Kidney (tissue), 14 donors: ENCODE results near the gene PHACTR1. TPM values are rescaled to one million over a fixed set of nuclear protein-coding genes. Genes with fewer than 3 reads are reported as not detected.

Source experiments
- DNase-seq, 5 donors: peaks; one replicate each; pipeline ENCODE4 v3.0.0-alpha.2; 2013 to 2020
- FAIRE-seq: peaks from 2 replicates; lab custom pipeline; 2012; peaks lifted over from hg19 to GRCh38; lab: Jason Lieb, UNC
- H3K27ac ChIP-seq, 2 donors: one replicate each; pipeline ENCODE4 v1.7.0; 2013; ENCODE audit warnings: low read depth in 2 of 2, low read length in 2 of 2, inconsistent platforms in 1 of 2
- H3K27me3 ChIP-seq: one replicate; pipeline ENCODE4 v1.7.1; 2013; ENCODE audit warnings: low read length, inconsistent platforms; ENCODE audit not compliant: control insufficient read depth, insufficient read depth
- H3K36me3 ChIP-seq, 3 donors: one replicate each; pipeline versions ENCODE4 v1.7.0 to v1.7.1; 2013; ENCODE audit warnings: low read length in 3 of 3, control low read depth in 1 of 3, inconsistent platforms in 1 of 3; ENCODE audit not compliant: insufficient read depth in 3 of 3, control insufficient read depth in 2 of 3
- H3K4me1 ChIP-seq, 3 donors: one replicate each; pipeline versions ENCODE4 v1.7.0 to v1.7.1; 2013; ENCODE audit warnings: low read length in 3 of 3, inconsistent platforms in 1 of 3, low read depth in 1 of 3; ENCODE audit not compliant: control insufficient read depth in 2 of 3, insufficient read depth in 2 of 3
- H3K4me3 ChIP-seq, 3 donors: one replicate each; pipeline versions ENCODE4 v1.7.0 to v1.8.1; 2013; ENCODE audit warnings: low read length in 3 of 3, control low read depth in 1 of 3, inconsistent platforms in 1 of 3
- H3K9ac ChIP-seq, 3 donors: one replicate each; pipeline versions ENCODE4 v1.7.0 to v1.7.1; 2013; ENCODE audit warnings: low read length in 3 of 3, control low read depth in 1 of 3, inconsistent platforms in 1 of 3
- H3K9me3 ChIP-seq, 3 donors: one replicate each; pipeline versions ENCODE4 v1.7.0 to v1.7.1; 2013; ENCODE audit warnings: low read length in 3 of 3, control low read depth in 1 of 3, inconsistent platforms in 1 of 3; ENCODE audit not compliant: control insufficient read depth in 2 of 3, insufficient read depth in 1 of 3
- CTCF ChIP-seq: IDR thresholded peaks from 3 replicates; pipeline ENCODE4 v1.5.1; 2012; ENCODE audit warnings: mild to moderate bottlenecking, moderate library complexity, borderline replicate concordance; ENCODE audit not compliant: insufficient read depth; ENCODE audit errors: extremely low read depth
- intact Hi-C: fragments of 100-400 bp; cut with DNase I; formaldehyde crosslinking; loops from one replicate; pipeline ENCODE4 v1.11.1; 2022
- polyA plus RNA-seq: library from polyadenylated mRNA; stranded (reverse); fragments of 350-450 nt; fragmentation: Illumina TruSeq; extraction: RNeasy Lipid Tissue Mini Kit (QIAGEN cat#74804); gene quantifications from one replicate; pipeline ENCODE4 v1.2.3, GENCODE V29; 2014; ENCODE audit warnings: low read depth, low replicate concordance; ENCODE audit not compliant: insufficient read depth
- total RNA-seq: library from RNA; stranded (reverse); fragmentation: NEBNext Ultra II Directional; extraction: Animal tissue kit (Norgen Biotek cat#: 25700); gene quantifications from one replicate; pipeline ENCODE4 v1.2.1, GENCODE V29; 2021
- donor health status: control.
- donor health status: control.
- donor health status: control.
- donor health status: control.
- donor health status: control.
- donor health status: DM: yes; HTN: yes; CAD: no.
- donor health status: Normal renal cell carcinoma (clear cell type).

The PHACTR1 gene
- total and polyA plus RNA-seq, 2 donors from 2014 or later, result 3.3 to 33.6 TPM

DNA sequence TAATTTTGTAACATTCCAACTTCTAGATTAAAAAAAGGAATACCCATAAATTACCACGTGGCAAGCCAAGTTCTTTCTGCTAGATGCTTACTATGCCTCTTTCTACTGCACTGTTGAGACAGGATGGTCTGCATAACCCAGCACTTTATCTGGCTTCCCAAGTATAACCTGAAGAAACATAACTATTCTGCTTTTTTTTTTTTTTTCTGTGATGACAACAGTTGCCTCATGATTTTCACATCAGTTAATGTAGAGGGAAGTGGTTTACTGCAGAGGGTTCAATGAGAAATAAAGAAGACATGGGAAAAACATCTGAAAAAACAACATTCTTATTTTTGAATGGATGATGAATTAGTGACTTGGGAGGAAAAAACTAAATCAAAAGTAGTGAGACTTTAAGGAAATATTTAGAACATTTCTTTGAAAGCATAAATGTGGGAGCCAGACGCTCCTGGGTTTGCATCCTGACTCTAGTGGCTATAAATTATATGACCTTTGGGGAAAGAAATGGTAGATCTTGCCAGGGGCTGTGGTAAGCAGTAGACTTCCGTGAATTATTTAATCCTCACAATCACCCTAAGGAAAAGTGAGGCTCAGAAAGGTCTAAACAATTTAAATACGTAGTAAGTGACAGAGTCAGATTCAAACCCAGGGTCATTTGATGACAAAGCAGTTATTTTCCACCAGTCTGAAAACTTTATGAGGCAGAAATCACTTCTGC is 230.7 kb downstream of the PHACTR1 start:
- DNase-seq, result peak in 3 of 5 donors; percentile 14 to 61 (median 38)
- no peak for TF ChIP-seq CTCF
- intact Hi-C loops, result no loop called here

GRCh38 chr6:12947967-12948366 is 231.4 kb downstream of the PHACTR1 start:
- no peaks in the 10 kb centered on the region for H3K27me3 ChIP-seq
- H3K9ac ChIP-seq, result no peak overlapping the region
- FAIRE-seq (no peak), DNase-seq (no peak)
- H3K36me3 ChIP-seq, result no peaks in the 10 kb centered on the region
- H3K27ac ChIP-seq, result no peak overlapping the region
- H3K4me3 ChIP-seq, result no peak overlapping the region
- H3K9me3 ChIP-seq, result no peaks in the 10 kb centered on the region
- intact Hi-C loops, result no loop called here
- peaks cover 0 to 2% (median 0%) of the 10 kb centered on the region in 3 donors for H3K4me1 ChIP-seq
- no peak for TF ChIP-seq CTCF

More for the DNA sequence above, 230.7 kb downstream of the PHACTR1 start:
- Histone ChIP-seq H3K27ac (no peak overlapping the region), H3K4me3 (no peak overlapping the region), H3K27me3 (no peaks in the 10 kb centered on the region), H3K9me3 (no peaks in the 10 kb centered on the region), H3K4me1 (peaks cover 0 to 2% (median 0%) of the 10 kb centered on the region in 3 donors), H3K36me3 (no peaks in the 10 kb centered on the region), H3K9ac (no peak overlapping the region)
- no peak for FAIRE-seq

- intact Hi-C loops, result no loop called here
- no peak overlapping the region for H3K4me3 ChIP-seq
- no peaks in the 10 kb centered on the region for H3K27me3 ChIP-seq
- TF ChIP-seq CTCF, result no peak
- H3K27ac ChIP-seq, result no peak overlapping the region
- H3K9me3 ChIP-seq, result no peaks in the 10 kb centered on the region
- no peak for DNase-seq
- H3K36me3 ChIP-seq, result no peaks in the 10 kb centered on the region
- no peak overlapping the region for H3K9ac ChIP-seq
- no peaks in the 10 kb centered on the region for H3K4me1 ChIP-seq
- FAIRE-seq, result no peak
These were observed 234.4 kb downstream of the PHACTR1 start for GRCh38 chr6:12950976-12951375.
